ENCODE results near the gene VPS37C. TPM values are rescaled to one million over a fixed set of nuclear protein-coding genes. Genes with fewer than 3 reads are reported as not detected.

VPS37C gene
- total RNA-seq, 1 donor from 2014 or later: 27.8 TPM

DNA sequence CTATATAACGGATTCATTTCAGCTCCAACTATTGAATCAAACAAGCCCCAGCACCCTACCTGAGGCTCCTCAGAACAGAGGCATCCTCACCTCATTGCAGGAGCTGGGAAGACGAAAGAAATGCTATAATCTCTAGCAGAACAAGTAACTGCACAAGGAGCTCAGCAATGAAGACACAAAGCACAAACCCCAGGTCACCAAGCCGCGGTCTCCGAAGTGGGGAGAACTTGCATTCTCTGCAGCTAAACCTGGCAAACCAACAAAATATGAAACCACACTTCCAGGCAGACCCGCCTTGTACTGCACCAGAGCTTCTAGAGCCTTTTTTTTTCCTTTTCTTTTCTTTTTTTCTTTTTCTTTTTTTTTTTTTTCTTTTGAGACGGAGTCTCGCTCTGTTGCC is 80.7 kb downstream of the VPS37C start:
- Mint-ChIP-seq H3K4me3 (no peak overlapping the region), H3K36me3 (no peaks in the 10 kb centered on the region), H3K4me1 (ENCODE audit: unreplicated experiment) (peaks cover 8% of the 10 kb centered on the region), H3K27me3 (peaks cover 5% of the 10 kb centered on the region), H3K9me3 (peaks cover 3% of the 10 kb centered on the region), H3K27ac (no peak overlapping the region)
- TF ChIP-seq, protein P1, sequence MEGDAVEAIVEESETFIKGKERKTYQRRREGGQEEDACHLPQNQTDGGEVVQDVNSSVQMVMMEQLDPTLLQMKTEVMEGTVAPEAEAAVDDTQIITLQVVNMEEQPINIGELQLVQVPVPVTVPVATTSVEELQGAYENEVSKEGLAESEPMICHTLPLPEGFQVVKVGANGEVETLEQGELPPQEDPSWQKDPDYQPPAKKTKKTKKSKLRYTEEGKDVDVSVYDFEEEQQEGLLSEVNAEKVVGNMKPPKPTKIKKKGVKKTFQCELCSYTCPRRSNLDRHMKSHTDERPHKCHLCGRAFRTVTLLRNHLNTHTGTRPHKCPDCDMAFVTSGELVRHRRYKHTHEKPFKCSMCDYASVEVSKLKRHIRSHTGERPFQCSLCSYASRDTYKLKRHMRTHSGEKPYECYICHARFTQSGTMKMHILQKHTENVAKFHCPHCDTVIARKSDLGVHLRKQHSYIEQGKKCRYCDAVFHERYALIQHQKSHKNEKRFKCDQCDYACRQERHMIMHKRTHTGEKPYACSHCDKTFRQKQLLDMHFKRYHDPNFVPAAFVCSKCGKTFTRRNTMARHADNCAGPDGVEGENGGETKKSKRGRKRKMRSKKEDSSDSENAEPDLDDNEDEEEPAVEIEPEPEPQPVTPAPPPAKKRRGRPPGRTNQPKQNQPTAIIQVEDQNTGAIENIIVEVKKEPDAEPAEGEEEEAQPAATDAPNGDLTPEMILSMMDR (conservative IDR thresholded peaks at IDR 0.05): no peak
- DNase-seq (ENCODE audit: extremely low spot score, unreplicated experiment): no peak

Other genes starting within 250 kb of the VPS37C start
- 83.0 and 97.5 TPM in 2 replicates for gene TMEM109, start 247.3 kb downstream of the VPS37C start, total RNA-seq (ENCODE audit: low replicate concordance)
- 162 and 218 TPM in 2 replicates for gene TMEM132A, start 237.0 kb downstream of the VPS37C start, total RNA-seq (ENCODE audit: low replicate concordance)
- 2.3 and 3.5 TPM in 2 replicates for gene SLC15A3, start 209.2 kb downstream of the VPS37C start, total RNA-seq (ENCODE audit: low replicate concordance)
- gene CD6, start 189.7 kb downstream of the VPS37C start, total RNA-seq (ENCODE audit: low replicate concordance): 0.70 and 1.1 TPM in 2 replicates
- gene CD5, start 58.9 kb downstream of the VPS37C start, total RNA-seq (ENCODE audit: low replicate concordance): not detected in 2 replicates
- 1.3 TPM in 1 of 2 replicates, not detected in the other for gene PGA3, start 42.1 kb upstream of the VPS37C start, total RNA-seq (ENCODE audit: low replicate concordance)
- gene PGA4, start 60.9 kb upstream of the VPS37C start, total RNA-seq (ENCODE audit: low replicate concordance): 1.6 and 7.0 TPM in 2 replicates
- 0.62 and 2.9 TPM in 2 replicates for gene PGA5, start 79.7 kb upstream of the VPS37C start, total RNA-seq (ENCODE audit: low replicate concordance)
- 5.4 and 20.0 TPM in 2 replicates for gene VWCE, start 133.9 kb upstream of the VPS37C start, total RNA-seq (ENCODE audit: low replicate concordance)
- 234 and 279 TPM in 2 replicates for gene DDB1, start 171.7 kb upstream of the VPS37C start, total RNA-seq (ENCODE audit: low replicate concordance)
- gene TKFC, start 171.8 kb upstream of the VPS37C start, total RNA-seq (ENCODE audit: low replicate concordance): 66.9 and 72.6 TPM in 2 replicates
- gene CYB561A3, start 200.5 kb upstream of the VPS37C start, total RNA-seq (ENCODE audit: low replicate concordance): 34.9 and 35.0 TPM in 2 replicates
- gene TMEM138, start 200.9 kb upstream of the VPS37C start, total RNA-seq (ENCODE audit: low replicate concordance): 35.3 and 54.5 TPM in 2 replicates
- 14.8 and 19.9 TPM in 2 replicates for gene TMEM216, start 231.2 kb upstream of the VPS37C start, total RNA-seq (ENCODE audit: low replicate concordance)

Data from type B pancreatic cell (in vitro differentiated cells).